ENCODE data around the gene KLRC3. TPM values are rescaled to one million over a fixed set of nuclear protein-coding genes. Genes with fewer than 3 reads are reported as not detected.
"Not testable (repeated sequence)": the region's sequence is repeated elsewhere in the genome, so short reads cannot be mapped to it uniquely, and the experiment has no call there.

Gene KLRC3
- total RNA-seq, 1 experiment from 2014 or later = not detected

GRCh38 chr12:10455766-10456165, 35.4 kb upstream of the KLRC3 start:
- BruUV-seq (replicated peaks) = no TSS peak
- H3K27me3 Mint-ChIP-seq (ENCODE audit: unreplicated experiment) = no peaks in the 10 kb centered on the region
- no peaks in the 10 kb centered on the region for H3K36me3 Mint-ChIP-seq (ENCODE audit: insufficient read depth, unreplicated experiment)
- H3K9me3 Mint-ChIP-seq (ENCODE audit: low read depth, unreplicated experiment) = no peaks in the 10 kb centered on the region
- intact Hi-C loops (cut with micrococcal nuclease; ENCODE audit: unreplicated experiment) = no loop called here
- CTCF ChIA-PET = no interaction called here
- no peak overlapping the region for H3K27ac Mint-ChIP-seq (ENCODE audit: unreplicated experiment)
- H3K4me3 Mint-ChIP-seq (ENCODE audit: low read depth, unreplicated experiment) = no peak overlapping the region
- H3K4me1 Mint-ChIP-seq (ENCODE audit: low read depth, unreplicated experiment) = no peaks in the 10 kb centered on the region
- TF ChIP-seq CTCF (IDR thresholded peaks at IDR 0.05; ENCODE audit: unreplicated experiment) = no peak
- no peak for DNase-seq

GRCh38 chr12:10454531-10454930, 34.1 kb upstream of the KLRC3 start:
- Mint-ChIP-seq H3K36me3 (ENCODE audit: insufficient read depth, unreplicated experiment) (no peaks in the 10 kb centered on the region), H3K27me3 (ENCODE audit: unreplicated experiment) (no peaks in the 10 kb centered on the region), H3K9me3 (ENCODE audit: low read depth, unreplicated experiment) (no peaks in the 10 kb centered on the region), H3K4me1 (ENCODE audit: low read depth, unreplicated experiment) (no peaks in the 10 kb centered on the region), H3K27ac (ENCODE audit: unreplicated experiment) (no peak overlapping the region), H3K4me3 (ENCODE audit: low read depth, unreplicated experiment) (no peak overlapping the region)
- intact Hi-C loops (cut with micrococcal nuclease; ENCODE audit: unreplicated experiment) = no loop called here
- DNase-seq = no peak
- BruUV-seq (replicated peaks) = no TSS peak
- CTCF ChIA-PET = no interaction called here
- no peak for TF ChIP-seq CTCF (IDR thresholded peaks at IDR 0.05; ENCODE audit: unreplicated experiment)

GRCh38 chr12:10453156-10453555, 32.8 kb upstream of the KLRC3 start, which contains the start of gene KLRC1:
Gene KLRC1 (minus strand): TSS chr12:10453377. CDS start chr12:10451156, 2,221 bp downstream.
- no peak for DNase-seq
- no TSS peak for BruUV-seq (replicated peaks)
- CTCF ChIA-PET = interaction anchor here (0.6 kb wide), 1 partner anchor 30 kb away, joined by 3 read pairs; no protein-coding TSS in a partner anchor
- Mint-ChIP-seq H3K4me1 (ENCODE audit: low read depth, unreplicated experiment) (no peaks in the 10 kb centered on the region), H3K27me3 (ENCODE audit: unreplicated experiment) (no peaks in the 10 kb centered on the region), H3K9me3 (ENCODE audit: low read depth, unreplicated experiment) (no peaks in the 10 kb centered on the region), H3K27ac (ENCODE audit: unreplicated experiment) (no peak within 1 kb of the TSS), H3K36me3 (ENCODE audit: insufficient read depth, unreplicated experiment) (no peaks in the 10 kb centered on the region), H3K4me3 (ENCODE audit: low read depth, unreplicated experiment) (no peak within 1 kb of the TSS)
- TF ChIP-seq CTCF (IDR thresholded peaks at IDR 0.05; ENCODE audit: unreplicated experiment) = no peak
- intact Hi-C loops (cut with micrococcal nuclease; ENCODE audit: unreplicated experiment) = no loop called here

GRCh38 chr12:10448236-10448635, 27.8 kb upstream of the KLRC3 start:
- no peak for TF ChIP-seq CTCF (IDR thresholded peaks at IDR 0.05; ENCODE audit: unreplicated experiment)
- intact Hi-C loops (cut with micrococcal nuclease; ENCODE audit: unreplicated experiment) = no loop called here
- CTCF ChIA-PET = no interaction called here
- no peak overlapping the region for H3K27ac Mint-ChIP-seq (ENCODE audit: unreplicated experiment)
- no peaks in the 10 kb centered on the region for H3K27me3 Mint-ChIP-seq (ENCODE audit: unreplicated experiment)
- H3K9me3 Mint-ChIP-seq (ENCODE audit: low read depth, unreplicated experiment) = no peaks in the 10 kb centered on the region
- no peak for DNase-seq
- H3K36me3 Mint-ChIP-seq (ENCODE audit: insufficient read depth, unreplicated experiment) = no peaks in the 10 kb centered on the region
- no peak overlapping the region for H3K4me3 Mint-ChIP-seq (ENCODE audit: low read depth, unreplicated experiment)
- no peaks in the 10 kb centered on the region for H3K4me1 Mint-ChIP-seq (ENCODE audit: low read depth, unreplicated experiment)
- no TSS peak for BruUV-seq (replicated peaks)

GRCh38 chr12:10446052-10446451, 25.7 kb upstream of the KLRC3 start:
- H3K27ac Mint-ChIP-seq (ENCODE audit: unreplicated experiment); H3K9me3 Mint-ChIP-seq (ENCODE audit: low read depth, unreplicated experiment); CTCF ChIA-PET; BruUV-seq (replicated peaks); H3K27me3 Mint-ChIP-seq (ENCODE audit: unreplicated experiment); H3K4me3 Mint-ChIP-seq (ENCODE audit: low read depth, unreplicated experiment); intact Hi-C loops (cut with micrococcal nuclease; ENCODE audit: unreplicated experiment); H3K36me3 Mint-ChIP-seq (ENCODE audit: insufficient read depth, unreplicated experiment); H3K4me1 Mint-ChIP-seq (ENCODE audit: low read depth, unreplicated experiment); DNase-seq: not testable (repeated sequence)

GRCh38 chr12:10441144-10441543, 20.7 kb upstream of the KLRC3 start:
- intact Hi-C loops (cut with micrococcal nuclease; ENCODE audit: unreplicated experiment); H3K27me3 Mint-ChIP-seq (ENCODE audit: unreplicated experiment); CTCF ChIA-PET; H3K27ac Mint-ChIP-seq (ENCODE audit: unreplicated experiment); BruUV-seq (replicated peaks); H3K4me1 Mint-ChIP-seq (ENCODE audit: low read depth, unreplicated experiment); DNase-seq; H3K36me3 Mint-ChIP-seq (ENCODE audit: insufficient read depth, unreplicated experiment); H3K9me3 Mint-ChIP-seq (ENCODE audit: low read depth, unreplicated experiment); H3K4me3 Mint-ChIP-seq (ENCODE audit: low read depth, unreplicated experiment): not testable (repeated sequence)

- DNase-seq; BruUV-seq (replicated peaks); H3K4me3 Mint-ChIP-seq (ENCODE audit: low read depth, unreplicated experiment); intact Hi-C loops (cut with micrococcal nuclease; ENCODE audit: unreplicated experiment); H3K9me3 Mint-ChIP-seq (ENCODE audit: low read depth, unreplicated experiment); H3K27me3 Mint-ChIP-seq (ENCODE audit: unreplicated experiment); H3K27ac Mint-ChIP-seq (ENCODE audit: unreplicated experiment); H3K36me3 Mint-ChIP-seq (ENCODE audit: insufficient read depth, unreplicated experiment); CTCF ChIA-PET; H3K4me1 Mint-ChIP-seq (ENCODE audit: low read depth, unreplicated experiment): not testable (repeated sequence)
These were observed 19.3 kb upstream of the KLRC3 start for GRCh38 chr12:10439608-10440274.
